H1 (cell line): ENCODE results near the gene PNLIPRP1. TPM values are rescaled to one million over a fixed set of nuclear protein-coding genes. Genes with fewer than 3 reads are reported as not detected.

ENCODE experiments used
- CTCF ChIA-PET: fragments of 300-600 bp; sonication (Branson Sonifier 250); formaldehyde crosslinking; loops from one replicate; lab custom pipeline; 2021; ENCODE audit not compliant: partially characterized antibody; lab: Charles Lee
- POLR2A ChIA-PET: fragments of 300-600 bp; sonication (Branson Sonifier 250); formaldehyde crosslinking; loops from one replicate; lab custom pipeline; 2021; ENCODE audit warnings: inconsistent platforms; ENCODE audit not compliant: partially characterized antibody; lab: Charles Lee
- DNase-seq, 2 experiments: peaks; one replicate each; pipeline versions ENCODE4 v3.0.0 to v3.0.0-alpha.2; 2010 to 2022; ENCODE audit warnings: low spot score in 2 of 2, low read depth in 1 of 2, mixed read lengths in 1 of 2
- FAIRE-seq: peaks from 2 replicates; lab custom pipeline; 2011; peaks lifted over from hg19 to GRCh38; lab: Jason Lieb, UNC
- H2AFZ ChIP-seq: 2 replicates; pipeline ENCODE4 v1.8.1; 2012; ENCODE audit warnings: low read length, inconsistent platforms
- H2AK5ac ChIP-seq: 2 replicates; pipeline ENCODE4 v1.6.1; 2013; ENCODE audit warnings: low read depth, low read length
- H2BK120ac ChIP-seq: replicated peaks from 2 replicates; pipeline ENCODE3; 2013; ENCODE audit warnings: low read depth, low read length, inconsistent platforms
- H2BK12ac ChIP-seq: 2 replicates; pipeline ENCODE4 v1.6.1; 2013; ENCODE audit warnings: low read depth, low read length
- H2BK15ac ChIP-seq: 2 replicates; pipeline ENCODE4 v1.6.1; 2013; ENCODE audit warnings: low read length
- H2BK20ac ChIP-seq: 2 replicates; pipeline ENCODE4 v1.6.1; 2013; ENCODE audit warnings: low read length
- H2BK5ac ChIP-seq: 2 replicates; pipeline ENCODE4 v1.6.1; 2013; ENCODE audit warnings: low read depth, low read length
- H3K14ac ChIP-seq: 2 replicates; pipeline ENCODE4 v1.6.1; 2013; ENCODE audit warnings: inconsistent platforms; ENCODE audit not compliant: insufficient read length
- H3K18ac ChIP-seq: 2 replicates; pipeline ENCODE4 v1.6.1; 2013; ENCODE audit warnings: low read length; ENCODE audit errors: extremely low read depth
- H3K23ac ChIP-seq: 2 replicates; pipeline ENCODE4 v1.6.1; 2013; ENCODE audit warnings: inconsistent platforms; ENCODE audit not compliant: insufficient read length
- H3K23me2 ChIP-seq: 2 replicates; pipeline ENCODE4 v1.6.1; 2013; ENCODE audit warnings: low read depth, low read length
- H3K27ac ChIP-seq: 2 replicates; pipeline ENCODE4 v1.6.1; 2011; ENCODE audit warnings: low read depth, low read length, inconsistent platforms
- H3K27me3 ChIP-seq, 4 experiments: replicated peaks in 1 of 4; 1 replicate in 1 of 4; 2 replicates in 3 of 4; pipeline versions ENCODE4 v1.6.1 to v1.8.1; 2011 to 2013; ENCODE audit warnings: low read length in 3 of 4, mild to moderate bottlenecking in 3 of 4, inconsistent platforms in 2 of 4, mixed read lengths in 2 of 4, moderate library complexity in 1 of 4; ENCODE audit not compliant: control insufficient read depth in 3 of 4, insufficient read depth in 3 of 4; ENCODE audit errors: extremely low read depth in 1 of 4
- H3K36me3 ChIP-seq, 4 experiments: 2 replicates each; pipeline versions ENCODE4 v1.6.1 to v1.8.1; 2011 to 2013; ENCODE audit warnings: mild to moderate bottlenecking in 4 of 4, low read length in 3 of 4, moderate library complexity in 2 of 4, control low read depth in 1 of 4, inconsistent platforms in 1 of 4; ENCODE audit not compliant: insufficient read depth in 4 of 4, control insufficient read depth in 2 of 4
- H3K4ac ChIP-seq: replicated peaks from 2 replicates; pipeline ENCODE3; 2013; ENCODE audit warnings: low read length, low read depth, mixed read lengths, inconsistent platforms; ENCODE audit not compliant: insufficient read length
- H3K4me1 ChIP-seq, 4 experiments: replicated peaks in 1 of 4; 1 replicate in 1 of 4; 2 replicates in 3 of 4; pipeline versions ENCODE4 v1.6.1 to v1.8.1; 2011 to 2013; ENCODE audit warnings: low read length in 3 of 4, inconsistent platforms in 2 of 4, mixed read lengths in 1 of 4; ENCODE audit not compliant: insufficient read depth in 4 of 4, control insufficient read depth in 3 of 4
- H3K4me2 ChIP-seq, 2 experiments: 2 replicates each; pipeline versions ENCODE4 v1.6.1 to v1.8.1; 2011 to 2013; ENCODE audit warnings: low read depth in 2 of 2, low read length in 2 of 2, control low read depth in 1 of 2, inconsistent platforms in 1 of 2, mild to moderate bottlenecking in 1 of 2; ENCODE audit not compliant: insufficient read depth in 1 of 2
- H3K4me3 ChIP-seq, 4 experiments: fragments of 200-600, 300-600 bp in 1 of 4; sonication (generic), shearing (Covaris generic), sonication (Bioruptor Twin) in 1 of 4; 2 replicates each; pipeline versions ENCODE4 v1.5.1 to v1.8.1; 2011 to 2016; ENCODE audit warnings: low read length in 4 of 4, low read depth in 3 of 4, control low read depth in 2 of 4, inconsistent platforms in 2 of 4, mild to moderate bottlenecking in 2 of 4, mixed read lengths in 1 of 4, moderate library complexity in 1 of 4; ENCODE audit not compliant: insufficient read depth in 2 of 4; ENCODE audit errors: extremely low read depth in 1 of 4
- H3K56ac ChIP-seq: replicated peaks from 2 replicates; pipeline ENCODE3; 2013; ENCODE audit warnings: low read depth, mild to moderate bottlenecking, mixed read lengths, low read length, inconsistent platforms; ENCODE audit not compliant: insufficient read length
- H3K79me1 ChIP-seq: 2 replicates; pipeline ENCODE4 v1.6.1; 2013; ENCODE audit warnings: low read depth, low read length, control low read depth
- H3K79me2 ChIP-seq, 2 experiments: 2 replicates each; pipeline versions ENCODE4 v1.6.1 to v1.8.1; 2012 to 2013; ENCODE audit warnings: low read length in 2 of 2, mild to moderate bottlenecking in 2 of 2, inconsistent platforms in 1 of 2; ENCODE audit not compliant: insufficient read depth in 2 of 2, control insufficient read depth in 1 of 2
- H3K9ac ChIP-seq, 4 experiments: replicated peaks in 1 of 4; 1 replicate in 1 of 4; 2 replicates in 3 of 4; pipeline versions ENCODE4 v1.6.1 to v1.8.1; 2011 to 2013; ENCODE audit warnings: low read depth in 3 of 4, low read length in 3 of 4, control low read depth in 2 of 4, mild to moderate bottlenecking in 2 of 4, moderate library complexity in 2 of 4, inconsistent platforms in 1 of 4; ENCODE audit errors: extremely low read depth in 1 of 4
- H3K9me3 ChIP-seq, 2 experiments: 2 replicates each; pipeline versions ENCODE4 v1.6.1 to v1.8.1; 2012 to 2013; ENCODE audit warnings: mild to moderate bottlenecking in 2 of 2, moderate library complexity in 2 of 2, control low read depth in 1 of 2, inconsistent platforms in 1 of 2, low read depth in 1 of 2, low read length in 1 of 2, mixed read lengths in 1 of 2; ENCODE audit not compliant: insufficient read depth in 2 of 2
- H4K20me1 ChIP-seq, 2 experiments: replicated peaks in 1 of 2; 2 replicates each; pipeline versions ENCODE3 to v1.8.1; 2011 to 2013; ENCODE audit warnings: inconsistent platforms in 2 of 2, low read length in 2 of 2, mild to moderate bottlenecking in 1 of 2; ENCODE audit not compliant: insufficient read depth in 2 of 2, control insufficient read depth in 1 of 2
- H4K5ac ChIP-seq: 2 replicates; pipeline ENCODE4 v1.6.1; 2013; ENCODE audit warnings: low read length, low read depth, mixed read lengths, inconsistent platforms; ENCODE audit not compliant: insufficient read length
- H4K8ac ChIP-seq: 2 replicates; pipeline ENCODE4 v1.8.0; 2013; ENCODE audit warnings: mild to moderate bottlenecking, moderate library complexity, low read length, inconsistent platforms; ENCODE audit not compliant: insufficient read depth; ENCODE audit errors: extremely low read depth
- H4K91ac ChIP-seq: replicated peaks from 2 replicates; pipeline ENCODE3; 2013; ENCODE audit warnings: low read length, mixed read lengths, inconsistent platforms; ENCODE audit not compliant: insufficient read length
- CREB1 ChIP-seq: IDR thresholded peaks from 2 replicates; pipeline ENCODE4 v1.6.1; 2012; ENCODE audit warnings: inconsistent platforms
- TEAD4 ChIP-seq: IDR thresholded peaks from 2 replicates; pipeline ENCODE4 v1.6.1; 2012; ENCODE audit warnings: low read depth, low read length, inconsistent platforms, mixed read lengths
- YY1 ChIP-seq: IDR thresholded peaks from 2 replicates; pipeline ENCODE4 v1.6.1; 2011; ENCODE audit warnings: low read depth, mild to moderate bottlenecking, low read length
- WGBS, 2 experiments: shearing (Covaris generic) in 1 of 2; methylation state at CpG; one replicate each; pipeline versions ENCODE4 v1.1.6 to v1.1.7; 2013 to 2015; ENCODE audit warnings: low lambda C conversion rate in 2 of 2, mixed read lengths in 2 of 2, inconsistent platforms in 1 of 2, low coverage in 1 of 2, missing lambda C conversion rate in 1 of 2; ENCODE audit not compliant: insufficient replicate concordance in 2 of 2, insufficient coverage in 1 of 2, insufficient read length in 1 of 2; ENCODE audit errors: extremely low coverage in 1 of 2, missing lambda C conversion rate in 1 of 2; 5-methylcytosine and 5-hydroxymethylcytosine counted together
- polyA plus RNA-seq, 7 experiments: library from polyadenylated mRNA; depleted of rRNA in 3 of 7; stranded (reverse) in 5 of 7; unstranded in 2 of 7; fragments of >200 nt in 5 of 7; fragments of 200-250 nt in 2 of 7; gene quantifications; 1 replicate in 5 of 7; 2 replicates in 1 of 7; 4 replicates in 1 of 7; pipeline versions ENCODE4 v1.2.1 to v1.2.3, GENCODE V29; 2011 to 2013; ENCODE audit warnings: missing spikeins in 2 of 7, mixed read lengths in 2 of 7
- total RNA-seq: library from RNA; stranded (reverse); fragmentation: NEBNext Ultra II Directional; extraction: Animal tissue kit (Norgen Biotek cat#: 25700); gene quantifications from 2 replicates; pipeline ENCODE4 v1.2.1, GENCODE V29; 2021
- TF ChIP-seq, protein P1 (sequence below): IDR thresholded peaks from 2 replicates; pipeline ENCODE4 v1.6.1; 2011; ENCODE audit warnings: low read length, improper control_type of control experiment

The PNLIPRP1 gene
- total and polyA plus RNA-seq, 2 of the 8 experiments (the other 6 are each of a cell fraction or from before 2014, with no cell fraction given): not detected

DNA sequence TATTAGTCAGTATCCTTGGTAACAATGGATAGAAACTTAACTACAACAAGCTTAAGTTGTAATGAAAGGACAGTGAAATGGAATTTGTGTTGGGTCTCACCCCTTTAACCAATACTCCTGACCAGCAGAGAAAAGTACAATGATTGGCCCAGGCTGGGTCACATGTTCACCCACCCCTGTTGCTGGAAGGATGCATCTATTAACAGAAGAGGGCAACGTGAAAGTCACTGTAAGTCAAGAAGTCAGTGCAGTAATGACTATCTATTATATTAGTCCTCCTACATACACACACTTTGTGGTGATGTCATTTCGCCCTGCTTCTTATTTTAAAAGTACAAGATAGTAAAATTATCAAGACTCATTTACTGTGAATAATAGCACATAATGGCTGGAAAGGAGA, 46.2 kb downstream of the PNLIPRP1 start:
- Histone ChIP-seq H2BK15ac (no peak overlapping the region), H3K79me1 (no peaks in the 10 kb centered on the region), H3K56ac (no peak overlapping the region), H3K27me3 (no peaks in the 10 kb centered on the region), H3K18ac (no peak overlapping the region), H3K23ac (no peak overlapping the region), H2AK5ac (no peak overlapping the region), H3K4me3 (no peak overlapping the region), H3K4me1 (peaks cover 0 to 3% (median 0%) of the 10 kb centered on the region in 4 experiments; a peak in 1 of 7 replicates), H3K36me3 (no peaks in the 10 kb centered on the region), H2AFZ (no peak overlapping the region), H2BK20ac (no peak overlapping the region), H4K5ac (no peak overlapping the region), H3K79me2 (no peaks in the 10 kb centered on the region), H2BK5ac (no peak overlapping the region), H2BK120ac (no peak overlapping the region), H3K4ac (no peak overlapping the region), H3K4me2 (no peak overlapping the region), H4K91ac (no peak overlapping the region), H4K20me1 (no peaks in the 10 kb centered on the region), H3K9ac (no peak overlapping the region), H3K23me2 (peaks cover 4% of the 10 kb centered on the region; the same call in 1 of the 2 replicates), H3K14ac (no peak overlapping the region), H2BK12ac (no peak overlapping the region), H4K8ac (no peak overlapping the region), H3K9me3 (no peaks in the 10 kb centered on the region), H3K27ac (no peak overlapping the region)
- TF ChIP-seq, protein P1, sequence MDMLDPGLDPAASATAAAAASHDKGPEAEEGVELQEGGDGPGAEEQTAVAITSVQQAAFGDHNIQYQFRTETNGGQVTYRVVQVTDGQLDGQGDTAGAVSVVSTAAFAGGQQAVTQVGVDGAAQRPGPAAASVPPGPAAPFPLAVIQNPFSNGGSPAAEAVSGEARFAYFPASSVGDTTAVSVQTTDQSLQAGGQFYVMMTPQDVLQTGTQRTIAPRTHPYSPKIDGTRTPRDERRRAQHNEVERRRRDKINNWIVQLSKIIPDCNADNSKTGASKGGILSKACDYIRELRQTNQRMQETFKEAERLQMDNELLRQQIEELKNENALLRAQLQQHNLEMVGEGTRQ: peak; percentile 55
- TF ChIP-seq CREB1 (no peak), TEAD4 (no peak), YY1 (no peak)
- CTCF ChIA-PET: interaction anchor here (1.6 kb wide), 1 partner anchor 10 kb away, joined by 4 read pairs; no protein-coding TSS in a partner anchor
- POLR2A ChIA-PET: no interaction called here
- no peak for DNase-seq
- no peak for FAIRE-seq
- 64% methylated on average over 2 of the region's 2 CpGs; no CpG with 5 or more reads in 1 of the 2 experiments for WGBS, 2 experiments
